Measurements from ENCODE around the gene SPATA6L.

The SPATA6L gene

DNA sequence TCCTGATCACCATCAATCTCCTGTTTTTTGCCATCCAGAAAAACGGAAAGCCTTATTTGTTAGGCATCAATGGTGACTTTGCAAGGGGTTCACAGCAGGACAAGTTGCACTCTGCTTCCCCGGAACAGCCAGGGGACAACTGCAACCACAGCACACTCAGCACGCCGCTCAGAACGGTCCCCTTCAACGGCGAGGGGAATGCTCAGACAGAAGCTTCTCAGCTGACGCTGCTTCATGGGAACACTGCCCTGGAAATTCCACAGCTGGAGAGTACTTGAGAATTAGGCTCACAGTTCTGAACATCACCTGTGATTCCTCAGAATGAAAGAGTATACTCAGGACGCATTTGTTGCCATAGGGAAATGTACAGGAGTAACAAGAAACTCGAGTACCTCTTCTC lies 44.3 kb downstream of the SPATA6L start:
- no peaks in the 10 kb centered on the region for H3K79me2 ChIP-seq (ENCODE audit: insufficient read depth, low read length)
- H3K9me2 ChIP-seq (replicated peaks; ENCODE audit: insufficient read depth, low read length) = no peaks in the 10 kb centered on the region
- no peak overlapping the region for H2AFZ ChIP-seq (ENCODE audit: low read depth, low read length, severe bottlenecking)
- H3K4me2 ChIP-seq (ENCODE audit: low read depth, low read length, poor library complexity, severe bottlenecking) = no peak overlapping the region
- H3K4me3 ChIP-seq (ENCODE audit: insufficient read depth, low read length, poor library complexity, severe bottlenecking) = no peak overlapping the region
- H3K27ac ChIP-seq (ENCODE audit: low read depth, low read length) = no peak overlapping the region
- H3K9ac ChIP-seq (ENCODE audit: low read length) = no peak overlapping the region
- no peaks in the 10 kb centered on the region for H3K27me3 ChIP-seq (ENCODE audit: low read length)
- H3K36me3 ChIP-seq (ENCODE audit: low read length) = peaks cover 2% of the 10 kb centered on the region; the same call in 1 of the 2 replicates
- no peaks in the 10 kb centered on the region for H3F3A ChIP-seq (ENCODE audit: insufficient read depth)
- TF ChIP-seq CTCF (IDR thresholded peaks at IDR 0.05; ENCODE audit: insufficient read depth, low read length, poor library complexity, severe bottlenecking) (no peak), EZH2phosphoT487 (conservative IDR thresholded peaks at IDR 0.05; ENCODE audit: low read length) (no peak)
- no peaks in the 10 kb centered on the region for H3K9me3 ChIP-seq (ENCODE audit: insufficient read depth, low read length)
- H4K20me1 ChIP-seq (ENCODE audit: low read depth, low read length) = no peaks in the 10 kb centered on the region

DNA sequence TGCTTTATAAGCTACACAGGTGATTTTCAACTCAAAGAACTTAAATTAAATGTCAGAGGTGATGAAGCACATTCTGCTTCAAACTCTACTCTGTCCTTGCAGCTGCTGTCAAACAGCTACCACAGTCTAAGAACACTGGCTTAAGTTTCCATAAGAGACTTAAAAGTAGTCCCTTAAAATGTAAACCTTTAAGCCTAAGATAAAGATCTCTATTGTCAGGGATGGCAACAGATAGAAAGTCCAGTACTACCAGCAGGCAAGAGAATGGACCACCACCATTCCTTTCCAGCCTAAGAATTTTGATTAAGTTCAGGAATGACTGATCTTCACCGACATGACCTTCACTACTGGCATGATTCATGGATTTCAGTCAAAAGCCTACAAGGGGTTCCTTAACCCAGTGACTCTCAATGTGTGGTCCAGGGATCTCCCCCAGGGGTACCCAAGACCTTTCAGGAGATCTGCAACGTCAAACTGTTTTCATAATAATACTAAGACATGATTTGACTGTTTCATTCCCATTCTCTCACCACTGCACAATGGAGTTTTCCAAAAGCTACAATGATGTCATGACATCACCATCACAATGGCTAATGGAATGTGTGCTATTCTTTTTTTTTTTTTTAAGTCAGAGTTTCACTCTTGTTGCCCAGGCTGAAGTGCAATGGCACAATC lies 45.3 kb downstream of the SPATA6L start:
- Histone ChIP-seq H3K27ac (ENCODE audit: low read depth, low read length) (no peak overlapping the region), H3K4me2 (ENCODE audit: low read depth, low read length, poor library complexity, severe bottlenecking) (no peak overlapping the region)

GRCh38 chr9:4620057-4620765 lies 46.1 kb downstream of the SPATA6L start:
- no peak overlapping the region for H2AFZ ChIP-seq (ENCODE audit: low read depth, low read length, severe bottlenecking)
- H4K20me1 ChIP-seq (ENCODE audit: low read depth, low read length) = no peaks in the 10 kb centered on the region
- no peak overlapping the region for H3K9ac ChIP-seq (ENCODE audit: low read length)
- H3K27ac ChIP-seq (ENCODE audit: low read depth, low read length) = no peak overlapping the region
- TF ChIP-seq EZH2phosphoT487 (conservative IDR thresholded peaks at IDR 0.05; ENCODE audit: low read length) (no peak), CTCF (IDR thresholded peaks at IDR 0.05; ENCODE audit: insufficient read depth, low read length, poor library complexity, severe bottlenecking) (no peak)
- no peaks in the 10 kb centered on the region for H3F3A ChIP-seq (ENCODE audit: insufficient read depth)
- no peaks in the 10 kb centered on the region for H3K9me2 ChIP-seq (replicated peaks; ENCODE audit: insufficient read depth, low read length)
- H3K27me3 ChIP-seq (ENCODE audit: low read length) = no peaks in the 10 kb centered on the region
- H3K79me2 ChIP-seq (ENCODE audit: insufficient read depth, low read length) = no peaks in the 10 kb centered on the region
- peaks cover 2% of the 10 kb centered on the region; the same call in 1 of the 2 replicates for H3K36me3 ChIP-seq (ENCODE audit: low read length)
- no peak overlapping the region for H3K4me3 ChIP-seq (ENCODE audit: insufficient read depth, low read length, poor library complexity, severe bottlenecking)
- H3K4me2 ChIP-seq (ENCODE audit: low read depth, low read length, poor library complexity, severe bottlenecking) = no peak overlapping the region
- no peaks in the 10 kb centered on the region for H3K9me3 ChIP-seq (ENCODE audit: insufficient read depth, low read length)

More for the DNA sequence above, 45.3 kb downstream of the SPATA6L start:
- H3K9me3 ChIP-seq (ENCODE audit: insufficient read depth, low read length) = no peaks in the 10 kb centered on the region
- no peaks in the 10 kb centered on the region for H3F3A ChIP-seq (ENCODE audit: insufficient read depth)
- H3K79me2 ChIP-seq (ENCODE audit: insufficient read depth, low read length) = no peaks in the 10 kb centered on the region
- no peaks in the 10 kb centered on the region for H3K27me3 ChIP-seq (ENCODE audit: low read length)
- peaks cover 2% of the 10 kb centered on the region; the same call in 1 of the 2 replicates for H3K36me3 ChIP-seq (ENCODE audit: low read length)
- H3K4me3 ChIP-seq (ENCODE audit: insufficient read depth, low read length, poor library complexity, severe bottlenecking) = no peak overlapping the region
- H3K9me2 ChIP-seq (replicated peaks; ENCODE audit: insufficient read depth, low read length) = no peaks in the 10 kb centered on the region
- no peaks in the 10 kb centered on the region for H4K20me1 ChIP-seq (ENCODE audit: low read depth, low read length)
- no peak overlapping the region for H2AFZ ChIP-seq (ENCODE audit: low read depth, low read length, severe bottlenecking)
- TF ChIP-seq CTCF (IDR thresholded peaks at IDR 0.05; ENCODE audit: insufficient read depth, low read length, poor library complexity, severe bottlenecking) (no peak), EZH2phosphoT487 (conservative IDR thresholded peaks at IDR 0.05; ENCODE audit: low read length) (no peak)
- H3K9ac ChIP-seq (ENCODE audit: low read length) = no peak overlapping the region

Measured in SU-DHL-6 (cell line).